GM21447 (cell line): ENCODE measurements around the gene HEXIM1.
A peak's percentile ranks its signal among the peaks of the same experiment; 100 is the strongest.

Experiments
- ATAC-seq: cut with Tn5 transposase; IDR thresholded peaks from one replicate; pipeline ENCODE4 v1.9.1; 2021; ENCODE audit not compliant: unreplicated experiment

Gene HEXIM1

GRCh38 chr17:45171338-45172231 lies 23.3 kb downstream of the HEXIM1 start:
- ATAC-seq, result no peak

GRCh38 chr17:45172232-45172540 lies 23.9 kb downstream of the HEXIM1 start:
- no peak for ATAC-seq

GRCh38 chr17:45172541-45173286 lies 24.4 kb downstream of the HEXIM1 start:
- ATAC-seq, result peak; percentile 45

- no peak for ATAC-seq
These were observed 27.5 kb downstream of the HEXIM1 start for GRCh38 chr17:45175759-45176115.

GRCh38 chr17:45177563-45177962 lies 29.3 kb downstream of the HEXIM1 start:
- no peak for ATAC-seq

GRCh38 chr17:45184144-45184543 lies 35.9 kb downstream of the HEXIM1 start:
- no peak for ATAC-seq

GRCh38 chr17:45186801-45187354 lies 38.6 kb downstream of the HEXIM1 start:
- ATAC-seq, result no peak

GRCh38 chr17:45189009-45189408 lies 40.7 kb downstream of the HEXIM1 start:
- ATAC-seq, result no peak

- no peak for ATAC-seq
These were observed 42.4 kb downstream of the HEXIM1 start for GRCh38 chr17:45190503-45191255.

- ATAC-seq, result no peak
These were observed 47.1 kb downstream of the HEXIM1 start for GRCh38 chr17:45195424-45195823.

GRCh38 chr17:45197108-45197507 lies 48.8 kb downstream of the HEXIM1 start:
- no peak for ATAC-seq

GRCh38 chr17:45197555-45198334 lies 49.5 kb downstream of the HEXIM1 start:
- peak; percentile 72 for ATAC-seq

- no peak for ATAC-seq
These were observed 52.4 kb downstream of the HEXIM1 start for GRCh38 chr17:45200701-45201100.

GRCh38 chr17:45201457-45201856 lies 53.2 kb downstream of the HEXIM1 start:
- no peak for ATAC-seq
